ENCODE results near the gene GSTK1. TPM values are rescaled to one million over a fixed set of nuclear protein-coding genes. Genes with fewer than 3 reads are reported as not detected.

The GSTK1 gene
- total and polyA plus RNA-seq, 4 donors = 98.9 to 253 (median 187) TPM

- Histone ChIP-seq H3K27me3 (ENCODE audit: control insufficient read depth in 4 of 4, insufficient read depth in 4 of 4, low read length in 3 of 4) (no peaks in the 10 kb centered on the region), H3K9ac (ENCODE audit: low read depth in 1 of 2, low read length in 2 of 2) (no peak overlapping the region), H3K36me3 (ENCODE audit: control insufficient read depth in 4 of 4, insufficient read depth in 3 of 4, low read depth in 1 of 4, low read length in 3 of 4) (no peaks in the 10 kb centered on the region), H3K4me3 (ENCODE audit: low read depth in 1 of 3, low read length in 3 of 3) (no peak overlapping the region), H3K27ac (ENCODE audit: low read depth in 1 of 2, low read length in 2 of 2) (no peak overlapping the region), H3K4me1 (ENCODE audit: control insufficient read depth in 4 of 4, insufficient read depth in 4 of 4, low read length in 3 of 4) (no peaks in the 10 kb centered on the region), H3K9me3 (ENCODE audit: control insufficient read depth in 4 of 4, low read length in 3 of 4) (no peaks in the 10 kb centered on the region)
- 85% methylated on average over 2 of the region's 2 CpGs for WGBS
- TF ChIP-seq NR2F2 (IDR thresholded peaks at IDR 0.05) (no peak), GABPA (IDR thresholded peaks at IDR 0.05 in 1 of 2, conservative IDR thresholded peaks at IDR 0.05 in 1 of 2) (no peak), RXRA (IDR thresholded peaks at IDR 0.05) (no peak), HNF4A (conservative IDR thresholded peaks at IDR 0.05) (no peak), FOXA1 (IDR thresholded peaks at IDR 0.05) (no peak), EGR1 (IDR thresholded peaks at IDR 0.05; ENCODE audit: low read depth in 2 of 2) (no peak), MAX (IDR thresholded peaks at IDR 0.05) (no peak), YY1 (IDR thresholded peaks at IDR 0.05) (no peak), SP1 (IDR thresholded peaks at IDR 0.05) (no peak), TAF1 (conservative IDR thresholded peaks at IDR 0.05) (no peak), FOXA2 (IDR thresholded peaks at IDR 0.05) (no peak), REST (IDR thresholded peaks at IDR 0.05) (no peak), ATF3 (IDR thresholded peaks at IDR 0.05) (no peak), HNF4G (IDR thresholded peaks at IDR 0.05) (no peak), JUND (IDR thresholded peaks at IDR 0.05) (no peak), RAD21 (IDR thresholded peaks at IDR 0.05) (no peak)
- TF ChIP-seq, protein P1, sequence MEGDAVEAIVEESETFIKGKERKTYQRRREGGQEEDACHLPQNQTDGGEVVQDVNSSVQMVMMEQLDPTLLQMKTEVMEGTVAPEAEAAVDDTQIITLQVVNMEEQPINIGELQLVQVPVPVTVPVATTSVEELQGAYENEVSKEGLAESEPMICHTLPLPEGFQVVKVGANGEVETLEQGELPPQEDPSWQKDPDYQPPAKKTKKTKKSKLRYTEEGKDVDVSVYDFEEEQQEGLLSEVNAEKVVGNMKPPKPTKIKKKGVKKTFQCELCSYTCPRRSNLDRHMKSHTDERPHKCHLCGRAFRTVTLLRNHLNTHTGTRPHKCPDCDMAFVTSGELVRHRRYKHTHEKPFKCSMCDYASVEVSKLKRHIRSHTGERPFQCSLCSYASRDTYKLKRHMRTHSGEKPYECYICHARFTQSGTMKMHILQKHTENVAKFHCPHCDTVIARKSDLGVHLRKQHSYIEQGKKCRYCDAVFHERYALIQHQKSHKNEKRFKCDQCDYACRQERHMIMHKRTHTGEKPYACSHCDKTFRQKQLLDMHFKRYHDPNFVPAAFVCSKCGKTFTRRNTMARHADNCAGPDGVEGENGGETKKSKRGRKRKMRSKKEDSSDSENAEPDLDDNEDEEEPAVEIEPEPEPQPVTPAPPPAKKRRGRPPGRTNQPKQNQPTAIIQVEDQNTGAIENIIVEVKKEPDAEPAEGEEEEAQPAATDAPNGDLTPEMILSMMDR (IDR thresholded peaks at IDR 0.05; ENCODE audit: low read depth, low read length, missing input control) = no peak
- TF ChIP-seq, protein P2, sequence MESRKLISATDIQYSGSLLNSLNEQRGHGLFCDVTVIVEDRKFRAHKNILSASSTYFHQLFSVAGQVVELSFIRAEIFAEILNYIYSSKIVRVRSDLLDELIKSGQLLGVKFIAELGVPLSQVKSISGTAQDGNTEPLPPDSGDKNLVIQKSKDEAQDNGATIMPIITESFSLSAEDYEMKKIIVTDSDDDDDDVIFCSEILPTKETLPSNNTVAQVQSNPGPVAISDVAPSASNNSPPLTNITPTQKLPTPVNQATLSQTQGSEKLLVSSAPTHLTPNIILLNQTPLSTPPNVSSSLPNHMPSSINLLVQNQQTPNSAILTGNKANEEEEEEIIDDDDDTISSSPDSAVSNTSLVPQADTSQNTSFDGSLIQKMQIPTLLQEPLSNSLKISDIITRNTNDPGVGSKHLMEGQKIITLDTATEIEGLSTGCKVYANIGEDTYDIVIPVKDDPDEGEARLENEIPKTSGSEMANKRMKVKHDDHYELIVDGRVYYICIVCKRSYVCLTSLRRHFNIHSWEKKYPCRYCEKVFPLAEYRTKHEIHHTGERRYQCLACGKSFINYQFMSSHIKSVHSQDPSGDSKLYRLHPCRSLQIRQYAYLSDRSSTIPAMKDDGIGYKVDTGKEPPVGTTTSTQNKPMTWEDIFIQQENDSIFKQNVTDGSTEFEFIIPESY (IDR thresholded peaks at IDR 0.05) = no peak
- no peak for DNase-seq (ENCODE audit: low spot score)
Measured at GRCh38 chr7:143216686-143217085, 46.6 kb upstream of the GSTK1 start.
